M059J (cell line): Measurements from ENCODE around the gene CAV1. TPM values are rescaled to one million over a fixed set of nuclear protein-coding genes. Genes with fewer than 3 reads are reported as not detected.

Experiments
- DNase-seq: peaks from one replicate; pipeline ENCODE4 v3.0.0-alpha.2; 2012; ENCODE audit warnings: low read depth
- total RNA-seq: library from RNA; depleted of rRNA; stranded (reverse); fragments of >200 nt; shearing (Covaris generic); gene quantifications from 2 replicates; pipeline ENCODE4 v1.2.3, GENCODE V29; 2014

Gene CAV1
- total RNA-seq, 1 experiment from 2014 or later, result 413 TPM

DNA sequence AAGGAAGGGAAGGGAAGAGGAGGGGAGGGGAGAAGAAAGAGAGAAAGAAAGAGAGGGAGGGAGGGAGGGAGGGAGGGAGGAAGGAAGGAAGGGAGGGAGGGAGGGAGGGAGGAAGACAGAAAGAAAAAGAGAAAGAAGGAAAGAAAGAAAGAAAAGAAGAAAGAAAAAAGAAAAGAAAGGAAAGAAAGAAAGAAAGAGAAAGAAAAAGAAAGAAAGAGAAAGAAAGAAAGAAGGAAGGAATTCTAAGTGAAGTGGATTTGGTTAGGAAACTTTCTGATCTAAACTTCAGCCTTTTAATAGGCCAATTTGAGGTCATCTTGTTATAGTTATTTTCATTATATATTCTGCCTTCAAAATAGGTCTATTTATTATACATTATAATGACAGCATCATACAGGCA lies 21.0 kb upstream of the CAV1 start:
- DNase-seq, result no peak

DNA sequence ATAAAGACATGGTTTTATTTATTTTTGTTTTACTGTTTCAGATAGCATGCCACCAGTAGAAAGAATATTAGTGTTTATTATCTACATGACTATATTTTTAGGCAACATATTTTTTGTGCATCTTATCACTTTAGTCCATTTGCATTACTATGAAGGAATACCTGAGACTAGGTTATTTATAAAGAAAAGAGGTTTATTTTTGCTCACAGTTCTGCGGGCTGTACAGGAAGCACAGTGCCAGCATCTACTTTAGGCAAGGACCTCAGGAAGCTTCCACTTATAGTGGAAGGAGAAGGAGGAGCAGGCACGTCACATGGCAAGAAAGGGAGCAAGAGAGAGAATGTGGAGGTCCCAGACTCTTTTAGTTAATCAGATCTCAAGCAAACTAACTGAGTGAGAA lies 19.6 kb upstream of the CAV1 start:
- no peak for DNase-seq

DNA sequence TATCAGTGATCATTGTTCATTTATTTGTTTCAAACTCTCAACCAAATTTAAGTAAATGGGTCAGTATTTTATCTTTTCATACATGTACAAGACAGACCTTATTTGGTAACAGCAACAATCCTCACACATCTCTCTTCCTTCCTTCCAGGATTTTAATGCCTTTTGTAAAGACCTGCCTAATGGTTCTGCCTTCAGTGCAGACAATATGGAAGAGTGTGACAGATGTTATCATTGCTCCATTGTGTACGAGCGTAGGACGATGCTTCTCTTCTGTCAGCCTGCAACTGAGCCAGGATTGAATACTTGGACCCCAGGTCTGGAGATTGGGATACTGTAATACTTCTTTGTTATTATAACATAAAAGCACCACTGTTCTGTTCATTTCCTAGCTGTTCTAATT lies 19.0 kb upstream of the CAV1 start:
- DNase-seq, result no peak

DNA sequence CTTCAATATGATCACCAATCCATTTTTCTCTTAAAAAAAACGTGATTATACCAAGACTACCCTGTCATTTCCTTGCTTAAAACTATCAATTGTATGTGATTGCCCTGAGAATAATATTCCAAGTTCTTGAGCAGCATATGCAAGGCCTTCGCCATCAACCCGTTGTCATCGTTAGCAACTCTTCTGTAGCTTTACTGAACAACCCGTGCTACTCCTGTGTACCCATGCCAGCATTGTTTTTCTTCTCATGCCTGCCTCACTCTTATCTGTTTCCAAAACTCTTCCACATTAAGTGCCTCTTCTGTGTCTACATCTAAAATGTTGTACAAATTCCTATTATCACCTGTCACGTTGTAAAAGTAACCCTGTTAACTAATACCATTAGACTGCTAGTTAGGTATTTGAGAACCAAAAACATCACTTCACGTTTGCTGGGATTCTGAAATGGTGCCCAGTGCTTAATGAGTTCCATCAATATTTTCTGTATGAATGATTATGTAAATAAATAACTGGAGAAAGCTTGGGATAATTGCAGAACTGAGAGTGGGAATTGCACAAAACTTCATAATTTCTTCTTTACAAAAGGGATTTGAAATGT lies 14.8 kb upstream of the CAV1 start:
- no peak for DNase-seq

DNA sequence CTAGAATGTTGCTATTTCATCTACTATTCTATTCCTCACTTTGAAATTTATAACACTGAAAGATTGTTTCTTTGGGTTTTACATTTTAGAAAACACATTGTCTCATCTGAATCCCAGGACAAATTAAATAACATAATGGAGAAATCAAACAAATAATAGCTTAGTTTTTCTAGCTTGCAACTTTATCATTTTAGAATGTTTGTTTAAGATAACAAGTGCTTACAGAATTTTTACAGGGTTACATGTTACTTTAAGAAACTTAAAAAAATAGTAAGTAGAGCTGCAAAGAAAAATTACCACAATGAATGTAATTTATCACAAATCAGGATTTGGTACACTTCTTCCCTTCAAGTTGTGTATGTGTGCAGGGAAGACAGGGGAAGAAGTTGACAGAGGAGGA lies 14.0 kb upstream of the CAV1 start:
- no peak for DNase-seq

DNA sequence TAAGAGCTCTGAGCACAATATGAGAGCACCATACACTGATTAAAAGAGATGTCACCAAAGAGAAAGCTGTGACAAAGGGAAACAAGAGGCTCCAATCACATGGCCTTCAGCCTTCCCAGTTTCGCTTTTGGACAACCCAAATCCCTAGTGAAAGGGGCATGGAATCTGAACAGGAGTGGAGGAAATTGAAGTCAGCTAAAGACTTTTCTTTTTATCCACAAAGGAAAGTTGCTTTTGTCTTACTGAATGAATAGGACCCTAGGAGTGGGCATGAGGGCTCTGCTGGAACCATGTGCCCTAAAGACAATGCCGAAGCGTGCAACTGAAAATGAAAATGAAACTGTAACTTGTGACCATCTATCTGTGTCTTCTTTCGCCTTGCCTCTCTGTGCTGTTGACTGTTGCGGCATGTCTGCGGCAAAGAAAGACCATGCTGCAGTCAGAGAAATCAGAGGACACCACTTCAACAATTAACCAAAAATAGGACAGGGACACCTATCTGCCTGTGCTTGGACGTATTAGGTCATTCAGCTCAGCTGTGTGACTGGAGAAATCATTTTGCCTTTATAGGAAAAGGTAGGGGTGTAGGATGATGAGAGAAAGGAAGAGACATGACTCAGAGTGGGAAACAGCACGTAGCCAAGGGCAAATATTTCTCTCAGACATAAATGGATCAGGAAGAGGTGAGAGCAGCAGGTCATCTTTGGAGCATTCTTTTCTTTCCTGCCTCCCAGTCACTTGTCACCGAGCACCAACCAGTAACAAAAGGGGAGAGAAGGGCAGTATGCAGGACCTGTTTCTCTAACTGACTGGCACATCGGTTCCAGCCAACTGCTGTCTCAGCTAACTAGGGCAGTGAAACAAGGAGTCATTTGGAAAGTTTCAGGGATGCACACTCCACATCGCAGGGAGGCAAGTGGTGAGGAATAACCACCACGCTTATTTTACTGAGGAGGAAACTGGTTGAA lies 13.0 kb upstream of the CAV1 start:
- DNase-seq, result peak; percentile 98

DNA sequence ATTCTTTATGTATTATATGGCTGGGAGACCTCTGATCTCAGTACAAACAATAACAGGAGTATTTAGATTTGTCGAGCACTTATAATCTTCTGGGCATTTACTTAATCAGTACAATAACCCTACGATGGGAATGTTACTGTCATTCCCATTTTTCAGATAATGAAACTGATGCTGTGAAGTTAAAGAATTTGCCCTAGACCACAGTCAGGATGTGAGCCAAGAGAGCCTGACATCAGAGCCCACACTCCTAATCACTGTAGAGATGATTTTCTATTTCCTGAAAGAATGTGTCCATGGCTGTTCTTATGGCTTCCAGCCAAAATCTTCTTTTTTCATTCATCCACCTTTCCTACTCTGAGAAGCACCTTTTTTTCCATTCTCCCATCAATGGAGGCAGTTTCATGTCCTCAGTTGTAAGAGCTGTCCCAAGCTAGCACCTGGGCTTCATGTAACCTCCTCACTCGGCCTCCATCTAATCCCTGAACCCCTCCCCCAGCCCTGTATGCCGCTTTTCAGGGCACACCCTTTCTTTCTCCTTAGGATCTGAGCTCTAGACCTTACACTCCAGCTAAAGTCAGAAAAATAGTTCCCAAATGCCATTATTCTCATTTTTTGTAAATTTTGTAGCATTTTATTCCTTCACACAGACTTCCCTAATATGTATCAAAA lies 12.2 kb upstream of the CAV1 start:
- peak; percentile 86 for DNase-seq

DNA sequence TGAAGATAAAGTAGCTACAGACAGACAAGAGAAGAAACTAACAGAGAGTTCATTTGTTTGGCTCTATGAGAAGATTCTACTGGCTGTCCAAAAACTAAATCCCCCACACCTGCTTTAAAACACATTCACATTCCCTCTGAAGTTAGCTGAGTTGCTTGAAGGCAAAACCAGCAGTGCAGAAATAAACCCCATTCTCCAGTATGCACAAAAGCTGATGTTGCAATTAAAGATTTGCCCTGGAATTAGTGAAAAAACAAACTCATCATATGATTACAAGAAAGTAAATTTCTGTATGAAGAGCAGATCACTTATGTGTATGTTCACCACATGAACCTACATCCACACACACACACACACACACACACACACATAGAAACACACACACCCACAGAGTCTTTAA lies 9.3 kb upstream of the CAV1 start:
- DNase-seq, result no peak

DNA sequence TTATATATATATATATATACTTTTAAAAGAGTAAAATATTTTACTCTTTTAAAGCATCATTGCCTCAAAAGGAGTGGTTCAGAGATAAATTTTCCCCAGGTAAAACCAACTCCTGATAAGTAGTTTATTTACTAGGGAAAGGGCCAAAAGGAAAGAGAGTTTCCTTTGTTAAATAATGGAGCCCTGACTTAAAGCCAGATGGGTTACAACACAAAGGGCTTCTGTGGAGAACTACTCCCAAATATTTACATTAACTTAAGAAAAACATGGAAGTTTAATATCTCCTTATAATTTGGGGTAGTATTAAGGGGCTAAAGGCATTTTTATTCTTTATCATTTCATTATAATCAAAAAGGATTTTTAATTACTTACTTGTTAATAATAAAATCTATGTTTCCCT lies 8.5 kb upstream of the CAV1 start:
- no peak for DNase-seq

DNA sequence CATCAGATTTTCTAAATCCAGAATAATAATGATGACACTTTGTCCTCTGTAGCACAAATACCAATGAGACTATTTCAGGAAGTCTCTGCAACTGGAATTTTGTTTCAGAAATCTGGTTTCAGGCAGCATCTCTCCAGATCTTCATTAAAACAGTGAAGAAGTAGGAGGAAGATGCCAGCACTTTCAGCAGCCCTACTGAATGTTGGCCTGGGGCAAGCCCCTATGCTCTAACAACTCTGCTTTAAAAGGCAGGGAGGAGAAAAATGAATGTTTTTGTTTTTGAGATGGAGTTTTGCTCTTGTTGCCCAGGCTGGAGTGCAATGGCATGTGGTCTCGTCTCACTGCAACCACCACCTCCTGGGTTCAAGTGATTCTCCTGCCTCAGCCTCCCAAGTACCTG lies 7.2 kb upstream of the CAV1 start:
- no peak for DNase-seq

DNA sequence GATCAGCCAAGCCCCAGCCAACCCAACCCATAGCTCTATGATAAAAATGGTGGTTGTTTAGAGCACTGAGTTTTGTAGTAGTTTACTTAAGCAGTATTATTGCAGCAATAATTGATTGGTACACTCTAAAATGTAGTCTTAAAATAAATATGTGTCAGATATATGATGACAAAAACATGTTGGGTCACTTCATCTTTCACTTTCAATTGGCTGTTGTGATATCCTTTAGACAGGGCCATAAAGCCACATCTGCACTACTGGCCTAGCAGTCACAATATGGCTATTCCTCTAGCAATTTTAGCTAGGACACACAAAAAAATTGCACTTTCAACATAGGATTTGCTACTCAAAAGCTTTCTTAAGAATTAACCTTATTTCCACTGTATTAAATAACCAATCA lies 5.9 kb upstream of the CAV1 start:
- no peak for DNase-seq

DNA sequence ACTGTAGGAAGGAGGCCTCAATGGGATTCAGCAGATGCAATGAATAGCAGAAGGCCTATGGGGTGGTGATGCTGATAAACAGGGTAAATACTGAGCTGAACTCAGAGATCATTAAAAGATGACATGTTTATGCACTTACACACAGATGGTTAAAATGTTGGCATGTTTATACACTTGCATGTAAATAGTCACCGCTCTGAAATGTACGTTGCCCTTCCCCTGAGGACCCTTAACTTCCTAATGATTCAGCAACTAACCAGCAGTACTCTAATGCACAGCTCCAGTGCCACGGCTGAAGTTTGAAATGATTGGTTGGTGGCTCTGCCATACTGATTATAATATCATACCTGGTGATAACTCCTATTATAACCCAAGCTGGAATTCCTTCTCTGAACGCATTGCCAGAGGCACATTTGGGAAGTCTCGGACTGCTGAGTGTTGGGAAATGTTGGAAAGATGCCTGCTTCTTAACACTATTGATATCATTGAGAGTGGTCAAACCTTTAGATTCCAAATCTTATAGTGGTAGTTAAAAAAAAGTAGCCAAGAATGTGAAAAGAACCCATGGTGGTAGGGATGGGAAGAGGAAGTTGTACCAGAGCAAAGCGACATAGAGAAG lies 3.7 kb upstream of the CAV1 start:
- DNase-seq, result no peak

DNA sequence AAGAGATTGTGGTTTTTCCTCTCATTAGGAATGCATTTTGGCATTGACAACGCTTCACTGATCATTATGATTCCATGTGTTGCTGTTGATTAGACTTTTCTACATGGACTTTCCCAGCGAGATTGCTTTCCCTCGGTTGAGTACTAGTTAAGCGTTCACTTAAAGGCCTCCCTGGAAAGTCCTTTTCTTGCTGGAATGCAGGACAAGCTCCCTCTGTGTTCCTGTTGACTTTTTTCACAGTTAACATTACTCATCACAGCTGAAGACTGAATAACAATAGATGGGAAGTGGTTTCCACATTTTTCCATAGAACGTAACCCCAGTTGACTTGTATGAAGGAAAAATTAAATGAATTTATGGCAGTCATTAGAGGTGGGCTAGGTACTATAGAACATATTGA lies 2.6 kb upstream of the CAV1 start:
- DNase-seq, result peak; percentile 95

DNA sequence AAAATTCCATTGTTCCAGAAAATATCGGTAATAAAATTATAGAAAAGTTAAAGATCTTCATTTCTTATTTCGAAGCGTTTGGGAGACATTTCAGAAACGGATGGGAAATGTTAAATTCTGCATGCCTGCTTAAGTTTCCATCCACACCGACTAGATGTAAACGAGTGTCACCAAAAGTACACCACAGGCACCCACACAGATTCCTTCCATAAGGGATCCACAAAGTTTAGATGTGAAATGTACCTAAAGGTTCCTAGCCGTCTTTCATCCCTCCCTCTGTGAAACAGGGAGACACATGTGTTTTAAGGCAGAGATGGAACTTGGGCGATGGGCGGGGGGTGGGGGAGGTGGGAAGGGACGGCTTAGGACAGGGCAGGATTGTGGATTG lies 621 bp upstream of the CAV1 start:
- no peak for DNase-seq

DNA sequence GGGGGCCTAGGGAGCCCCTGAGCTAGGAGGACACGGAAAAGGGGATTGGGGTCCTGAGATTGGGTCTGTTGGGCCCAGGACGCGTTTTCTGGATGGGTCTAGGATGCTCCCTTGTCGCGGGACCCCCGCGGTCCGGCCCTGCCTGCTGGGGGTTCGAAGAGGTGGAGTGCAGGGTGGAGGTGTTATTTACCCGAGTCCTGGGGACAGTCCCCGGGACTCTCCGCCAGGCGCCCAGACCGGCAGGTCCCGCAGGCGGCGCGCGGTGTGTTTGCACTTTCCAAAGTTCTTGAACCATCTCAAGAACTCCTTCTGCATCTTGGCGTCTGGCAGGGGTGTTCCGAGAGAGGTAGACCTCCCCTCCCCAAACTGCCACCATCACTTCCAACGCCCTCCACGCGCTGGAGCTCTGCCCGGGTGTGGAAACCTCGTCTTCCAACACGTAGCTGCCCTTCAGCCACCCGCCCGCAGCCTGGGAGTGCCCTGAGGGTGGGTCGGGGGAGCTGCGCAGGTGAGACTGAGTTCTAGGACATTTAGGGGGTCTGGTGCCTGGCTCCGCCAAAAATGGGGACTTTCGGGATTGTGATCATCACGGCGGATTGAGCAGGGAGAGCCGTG lies 569 bp downstream of the CAV1 start:
- DNase-seq, result peak; percentile 57

DNA sequence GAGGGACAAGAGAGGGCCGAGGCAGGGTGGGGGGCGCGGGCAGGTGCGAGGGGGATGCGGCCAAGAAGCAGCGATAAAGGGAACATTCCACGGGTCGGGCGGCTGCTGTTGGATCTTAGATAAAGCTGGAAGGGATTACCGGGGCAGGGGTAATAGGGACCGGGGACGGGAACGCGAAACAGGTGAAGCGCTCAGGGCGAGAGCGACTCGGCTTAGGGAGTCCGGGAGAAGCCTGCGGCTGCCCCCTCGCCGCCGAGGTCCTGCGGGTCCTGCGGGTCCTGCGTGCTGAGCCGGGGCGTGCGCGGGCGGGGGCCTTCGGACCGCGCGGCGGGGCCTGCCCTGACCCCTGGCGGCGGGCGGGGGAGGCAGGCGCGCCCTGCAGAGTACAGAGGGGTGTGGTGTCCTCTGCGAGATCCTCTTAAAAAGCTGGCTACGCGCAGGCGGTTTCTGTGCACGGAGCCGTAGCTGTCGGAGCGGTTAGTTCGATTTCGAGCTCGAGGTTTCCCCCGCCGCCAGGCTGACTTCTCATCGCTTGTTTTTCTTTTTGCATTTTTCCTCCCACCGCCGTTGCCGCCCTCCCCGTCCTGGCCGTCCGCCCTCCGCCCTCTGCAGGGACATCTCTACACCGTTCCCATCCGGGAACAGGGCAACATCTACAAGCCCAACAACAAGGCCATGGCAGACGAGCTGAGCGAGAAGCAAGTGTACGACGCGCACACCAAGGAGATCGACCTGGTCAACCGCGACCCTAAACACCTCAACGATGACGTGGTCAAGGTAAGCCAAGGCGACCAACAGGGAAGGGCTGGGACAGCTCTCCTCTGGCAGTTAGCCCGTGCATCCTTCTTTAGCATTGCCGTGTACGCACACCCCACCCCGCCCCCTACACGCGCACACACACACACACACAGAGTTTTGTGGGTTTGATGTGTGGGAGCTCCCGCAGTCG lies 1.4 kb downstream of the CAV1 start:
- DNase-seq, result peak; percentile 87

DNA sequence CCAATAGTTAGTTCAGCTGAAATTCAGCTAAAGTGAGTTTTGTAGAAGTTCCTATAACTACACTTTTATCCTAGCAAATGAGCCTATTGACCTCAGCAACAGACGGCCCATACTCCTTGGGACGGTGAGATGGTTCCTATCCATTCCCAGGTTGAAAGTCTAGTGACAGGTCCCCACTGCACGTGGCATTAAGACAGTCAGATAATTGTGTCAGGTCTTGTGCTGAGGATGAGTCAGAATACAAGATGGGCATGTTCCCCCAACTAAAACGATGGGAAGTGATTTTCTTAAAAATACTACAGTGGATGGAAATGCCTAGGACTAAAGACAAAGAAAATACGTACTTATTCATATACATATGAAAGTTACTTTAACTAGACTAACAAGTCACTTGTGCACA lies 2.1 kb downstream of the CAV1 start:
- DNase-seq, result peak; percentile 58

DNA sequence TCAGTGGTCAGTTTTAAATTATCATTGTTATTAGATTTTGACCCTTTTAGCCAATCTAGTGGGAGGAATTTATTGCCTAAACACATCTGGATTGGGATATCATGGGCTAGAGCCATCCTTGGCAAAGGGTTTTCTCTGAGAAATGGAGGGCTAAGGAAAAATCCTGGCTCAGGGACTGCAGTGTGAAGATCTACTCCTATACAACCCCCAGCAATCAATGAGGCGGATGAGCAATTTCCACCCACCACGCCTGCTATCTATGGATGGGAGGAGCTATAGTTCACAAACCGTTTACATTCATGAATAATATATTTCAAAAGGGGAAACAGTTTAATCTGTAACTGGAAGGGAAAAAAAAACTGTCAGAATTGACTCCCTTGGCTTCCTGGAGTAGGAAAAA lies 2.7 kb downstream of the CAV1 start:
- peak; percentile 26 for DNase-seq

DNA sequence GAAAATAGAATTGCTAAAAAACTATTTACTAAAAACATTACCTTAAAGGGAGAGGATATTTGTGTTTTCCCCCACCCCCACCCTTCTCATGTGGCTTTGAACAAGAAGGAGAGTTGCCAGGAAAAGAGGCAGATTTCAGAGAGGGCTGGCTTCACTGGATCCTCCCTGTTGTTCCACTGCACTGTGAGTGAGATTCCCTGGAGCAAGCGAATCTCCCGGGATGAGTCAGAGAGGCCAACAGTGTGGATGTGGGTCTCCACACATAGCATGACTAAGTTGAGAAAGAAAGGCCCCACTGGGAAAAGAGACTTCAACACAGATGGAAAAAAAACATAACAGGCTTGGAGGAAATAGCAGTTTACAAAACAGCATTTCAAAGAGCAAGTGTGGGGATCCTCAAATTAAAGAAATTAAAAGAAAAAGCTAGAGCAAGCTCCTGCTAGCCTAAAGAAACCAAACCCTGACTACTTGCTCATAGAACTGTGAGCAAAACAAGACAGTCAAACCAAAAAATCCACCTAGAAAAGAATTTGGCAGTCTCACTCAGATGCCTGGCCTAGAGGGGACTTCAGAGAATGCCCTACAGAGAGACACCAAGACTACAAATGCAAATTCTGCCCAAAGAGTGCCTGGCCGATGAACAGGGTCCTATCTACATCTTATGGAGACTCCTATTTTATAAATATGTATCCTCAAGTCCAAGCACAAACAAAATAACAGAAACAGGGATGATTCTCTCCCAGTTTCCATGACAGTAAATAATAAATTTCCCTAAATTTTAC lies 3.4 kb downstream of the CAV1 start:
- peak; percentile 98 for DNase-seq

DNA sequence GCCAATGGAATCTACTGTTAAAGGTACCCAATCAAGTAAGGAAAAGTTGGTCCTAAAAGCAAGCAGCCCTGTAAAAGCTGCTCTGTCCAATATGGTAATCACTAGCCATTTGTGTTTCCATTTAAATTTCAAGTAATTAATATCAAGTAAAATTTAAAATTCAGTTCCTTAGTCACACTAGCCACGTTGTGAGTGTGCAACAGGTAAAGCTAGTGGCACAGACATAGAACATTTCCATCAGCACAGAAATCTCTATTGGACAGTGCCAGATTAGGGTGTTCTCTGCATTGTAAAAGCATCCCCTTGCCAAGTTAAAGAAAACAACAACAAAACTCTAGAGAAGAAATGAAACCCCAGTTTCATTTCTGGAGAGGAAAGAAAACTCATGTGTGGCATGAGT lies 4.4 kb downstream of the CAV1 start:
- no peak for DNase-seq
